GM18868 (cell line): ENCODE measurements around the gene PAK1.
"Not testable (repeated sequence)": the region's sequence is repeated elsewhere in the genome, so short reads cannot be mapped to it uniquely, and the experiment has no call there.

ENCODE experiments used
- ATAC-seq: cut with Tn5 transposase; IDR thresholded peaks from one replicate; pipeline ENCODE4 v1.9.1; 2021; ENCODE audit warnings: mild to moderate bottlenecking, moderate library complexity; ENCODE audit not compliant: unreplicated experiment

Gene PAK1

GRCh38 chr11:77316733-77317342 is 157.1 kb downstream of the PAK1 start:
- no peak for ATAC-seq

DNA sequence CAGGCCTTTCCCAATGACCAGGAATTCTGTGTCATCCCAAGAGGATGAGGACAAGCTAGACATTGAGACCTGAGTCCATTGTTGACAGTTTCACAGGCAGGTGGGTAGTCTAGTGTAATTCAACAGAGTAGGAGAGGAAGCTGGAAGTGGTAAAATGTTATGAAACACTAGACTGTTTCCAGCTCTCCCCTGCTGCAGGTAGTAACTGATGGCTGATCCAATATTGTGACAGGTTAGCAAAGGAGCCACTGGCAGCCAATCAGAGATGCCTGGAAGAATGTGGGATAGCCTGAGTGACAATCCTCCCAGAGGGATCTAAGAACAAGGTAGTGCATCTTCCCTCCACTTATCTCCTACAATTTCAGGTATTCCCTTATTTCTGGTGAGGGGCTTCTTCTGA is 161.8 kb downstream of the PAK1 start:
- no peak for ATAC-seq

DNA sequence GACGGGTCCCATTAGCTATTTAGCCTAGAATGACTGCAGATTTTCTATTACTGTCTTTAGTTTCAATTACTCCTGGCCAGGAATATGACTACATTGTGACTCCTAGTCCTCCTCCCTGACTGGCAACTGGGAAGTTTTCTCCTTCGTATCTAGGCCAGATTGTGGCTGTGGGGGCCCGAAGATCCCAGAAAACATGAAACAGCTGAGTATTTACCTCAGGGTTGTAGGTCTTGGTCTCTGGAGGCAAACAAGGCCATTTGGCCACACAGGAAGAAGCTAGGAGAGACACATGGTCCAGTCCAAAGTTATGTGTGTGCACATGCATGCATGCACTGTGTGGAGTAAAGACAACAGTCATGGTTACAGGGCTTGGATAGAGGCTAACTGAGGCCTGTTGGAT is 162.2 kb downstream of the PAK1 start:
- no peak for ATAC-seq

GRCh38 chr11:77310721-77311120 is 163.2 kb downstream of the PAK1 start:
- ATAC-seq, result no peak

DNA sequence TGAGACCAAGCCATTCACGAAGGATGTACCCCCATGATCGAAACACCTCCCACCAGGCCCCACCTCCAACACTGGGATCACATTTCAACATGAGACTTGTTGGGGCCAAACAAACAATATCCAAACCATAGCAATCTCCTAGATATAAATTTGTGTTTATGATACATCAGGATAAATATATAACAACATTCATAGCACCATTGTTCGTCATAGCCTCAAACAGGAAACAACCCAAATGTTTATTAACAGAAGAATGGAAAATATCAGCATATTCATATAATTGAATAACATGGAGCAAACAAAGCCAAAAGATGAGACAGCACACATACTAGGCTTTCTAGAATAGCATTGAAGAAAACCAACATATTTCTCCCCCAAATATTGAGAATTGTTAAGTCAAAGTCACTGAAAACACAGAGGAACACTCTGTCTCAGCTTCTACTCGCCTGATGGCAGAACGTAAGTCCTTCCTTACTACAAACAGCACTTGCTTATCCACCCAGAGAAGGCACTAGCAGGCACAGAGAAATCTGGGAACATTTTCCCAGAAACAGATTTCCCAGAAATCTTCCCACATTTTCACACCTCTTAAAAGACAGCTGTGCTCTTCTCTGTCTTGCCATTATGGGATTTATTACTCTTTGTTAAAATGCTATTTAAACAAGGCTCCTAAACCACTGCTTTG is 164.4 kb downstream of the PAK1 start:
- no peak for ATAC-seq

DNA sequence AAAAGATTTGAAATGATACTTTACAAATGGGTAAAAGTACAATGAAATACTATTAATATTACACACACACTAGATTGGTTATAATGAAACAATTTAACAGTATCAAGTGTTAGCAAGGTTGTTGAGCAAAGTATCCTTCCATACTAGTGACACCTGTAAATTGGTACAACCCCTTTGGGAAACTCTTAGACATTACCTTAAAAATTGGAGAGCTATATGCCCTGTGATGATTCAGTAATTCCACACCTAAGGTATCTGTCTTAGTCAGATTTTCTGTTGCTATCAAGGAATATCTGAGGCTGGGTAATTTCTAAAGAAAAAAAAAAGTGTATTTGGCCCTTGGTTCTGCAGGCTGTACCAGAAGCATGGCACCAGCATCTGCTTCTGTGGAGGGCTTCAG is 165.1 kb downstream of the PAK1 start:
- ATAC-seq, result no peak

DNA sequence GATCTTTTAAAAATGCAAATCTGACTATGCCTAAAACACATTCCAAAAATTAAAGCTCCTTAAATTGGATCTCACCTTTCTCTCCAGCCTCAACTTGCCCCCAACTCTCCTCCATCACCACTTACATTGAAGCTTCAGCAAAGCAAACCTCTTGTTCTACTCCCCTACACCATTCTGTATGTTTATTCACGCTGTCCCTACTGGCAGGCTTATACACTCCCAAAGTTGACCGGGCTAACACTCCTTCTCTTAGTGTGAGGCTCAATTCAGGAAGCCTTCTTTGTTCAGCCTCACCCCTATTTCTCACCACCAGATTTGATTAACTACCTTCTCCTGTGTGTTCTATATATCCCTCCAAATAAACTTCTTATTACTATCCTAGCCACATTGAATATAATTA is 170.6 kb downstream of the PAK1 start:
- ATAC-seq, result no peak

DNA sequence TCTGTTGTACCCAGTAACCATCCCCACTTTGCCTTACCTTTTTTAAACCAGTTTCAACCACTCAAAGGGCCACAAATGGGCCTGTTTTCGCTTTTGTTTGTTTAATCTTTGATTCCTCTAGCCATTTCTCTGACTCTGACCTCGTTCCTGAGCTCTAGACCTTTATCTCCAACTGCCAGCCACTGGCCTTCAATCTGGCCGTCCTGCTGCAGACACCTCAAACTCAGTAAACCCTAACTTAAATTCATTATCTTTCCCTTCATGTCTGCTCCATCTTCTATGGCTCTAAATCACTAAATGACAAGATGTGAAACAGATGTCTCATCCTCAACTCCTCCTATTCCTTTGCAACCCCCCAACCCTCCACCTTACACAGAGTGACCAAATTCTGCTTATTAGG is 171.1 kb downstream of the PAK1 start:
- no peak for ATAC-seq

- ATAC-seq, result no peak
These were observed 172.4 kb downstream of the PAK1 start, which contains the start of gene GDPD4 for GRCh38 chr11:77301510-77301909. GDPD4 (minus strand) TSS chr11:77301686; CDS start chr11:77285137, 16,549 bp downstream.

- no peak for ATAC-seq
These were observed 173.2 kb downstream of the PAK1 start for GRCh38 chr11:77300695-77301094.

DNA sequence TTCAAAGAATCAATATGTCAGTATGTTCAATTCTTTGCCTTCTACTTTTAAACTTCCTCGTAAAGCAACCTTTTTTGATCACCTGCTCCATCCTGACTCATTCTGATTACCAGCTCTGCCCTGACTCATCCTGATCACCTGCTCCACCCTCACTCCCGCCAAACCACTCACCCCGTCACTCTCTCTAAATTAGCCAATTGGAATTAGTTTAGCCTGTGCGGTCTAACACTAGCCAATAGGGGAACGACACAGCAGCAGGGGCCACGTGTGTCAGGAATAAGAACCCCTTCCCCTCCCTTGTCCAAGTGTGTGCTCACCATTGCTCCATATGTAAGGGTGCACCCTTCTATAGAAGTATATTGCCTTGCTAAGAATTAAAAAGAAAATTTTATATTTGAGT is 173.9 kb downstream of the PAK1 start:
- not testable (repeated sequence) for ATAC-seq

GRCh38 chr11:77299528-77299993 is 174.3 kb downstream of the PAK1 start:
- no peak for ATAC-seq

GRCh38 chr11:77294040-77294439 is 179.9 kb downstream of the PAK1 start:
- ATAC-seq, result no peak

GRCh38 chr11:77289737-77290136 is 184.2 kb downstream of the PAK1 start:
- ATAC-seq, result no peak

GRCh38 chr11:77287615-77288273 is 186.2 kb downstream of the PAK1 start:
- ATAC-seq, result no peak

DNA sequence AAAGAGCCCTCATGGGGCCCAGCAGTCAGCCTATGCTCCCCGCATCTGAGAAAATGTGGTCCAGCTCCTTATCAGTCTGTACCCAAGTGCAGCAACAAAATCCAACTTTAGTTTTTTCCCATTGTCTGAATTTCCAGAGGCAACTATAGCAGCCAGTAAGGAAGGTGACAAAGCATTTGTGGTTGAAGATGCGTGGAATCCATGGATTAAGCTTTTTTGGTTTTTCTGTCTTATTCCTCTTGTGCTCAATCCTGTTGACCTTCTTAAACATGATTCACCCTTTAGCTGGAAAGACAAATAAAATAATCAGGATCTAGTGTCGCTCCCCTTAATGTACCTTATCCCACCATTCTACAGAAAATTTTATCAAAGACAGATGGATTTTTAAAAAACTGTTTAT is 186.8 kb downstream of the PAK1 start:
- ATAC-seq, result no peak

DNA sequence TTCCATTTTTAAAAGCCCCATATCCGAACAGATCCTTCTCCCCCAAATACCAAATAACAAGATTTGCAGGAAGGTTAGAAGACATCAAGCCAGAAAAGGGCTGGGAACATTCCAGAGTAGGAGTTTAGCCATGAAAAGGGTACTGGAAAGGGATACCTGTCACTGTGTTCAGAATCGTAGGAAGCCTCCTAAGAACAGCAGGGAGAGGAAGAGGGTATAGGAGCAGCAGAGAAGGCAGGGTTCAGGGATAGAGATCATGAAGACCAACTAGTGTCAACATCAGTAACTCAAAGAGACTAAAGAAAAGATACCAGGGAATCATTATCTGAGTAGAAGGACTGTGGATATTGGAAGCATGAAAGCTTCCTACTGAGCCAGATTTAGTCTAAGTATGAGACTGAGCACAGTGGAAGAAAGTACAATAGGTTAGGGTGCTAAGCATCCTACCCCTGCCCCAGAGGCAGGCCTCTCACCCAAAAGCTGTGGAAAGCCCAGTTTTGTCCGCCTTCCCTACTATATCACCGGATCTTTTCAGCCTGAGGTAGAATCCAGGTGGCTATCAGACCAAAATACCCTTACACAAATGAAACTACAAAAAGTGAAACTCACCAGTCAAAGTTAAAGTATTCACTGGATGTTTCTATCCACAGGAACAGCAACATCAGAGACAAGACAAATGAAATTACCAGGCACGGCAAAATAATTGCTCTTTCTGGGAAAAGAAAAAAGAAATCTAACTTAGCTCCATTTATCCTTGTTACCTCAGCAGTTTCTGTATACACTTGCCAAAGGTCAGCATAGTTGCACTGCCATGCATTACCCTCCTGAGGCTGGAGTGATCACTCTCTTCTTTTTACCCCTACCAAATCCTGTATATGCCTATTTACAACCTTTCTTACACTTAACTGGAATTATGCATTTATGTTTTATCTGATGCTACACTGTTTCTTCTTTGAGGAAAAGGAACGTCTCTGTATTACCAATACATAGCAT is 189.1 kb downstream of the PAK1 start:
- ATAC-seq, result no peak

- no peak for ATAC-seq
These were observed 190.8 kb downstream of the PAK1 start for GRCh38 chr11:77283101-77283500.

DNA sequence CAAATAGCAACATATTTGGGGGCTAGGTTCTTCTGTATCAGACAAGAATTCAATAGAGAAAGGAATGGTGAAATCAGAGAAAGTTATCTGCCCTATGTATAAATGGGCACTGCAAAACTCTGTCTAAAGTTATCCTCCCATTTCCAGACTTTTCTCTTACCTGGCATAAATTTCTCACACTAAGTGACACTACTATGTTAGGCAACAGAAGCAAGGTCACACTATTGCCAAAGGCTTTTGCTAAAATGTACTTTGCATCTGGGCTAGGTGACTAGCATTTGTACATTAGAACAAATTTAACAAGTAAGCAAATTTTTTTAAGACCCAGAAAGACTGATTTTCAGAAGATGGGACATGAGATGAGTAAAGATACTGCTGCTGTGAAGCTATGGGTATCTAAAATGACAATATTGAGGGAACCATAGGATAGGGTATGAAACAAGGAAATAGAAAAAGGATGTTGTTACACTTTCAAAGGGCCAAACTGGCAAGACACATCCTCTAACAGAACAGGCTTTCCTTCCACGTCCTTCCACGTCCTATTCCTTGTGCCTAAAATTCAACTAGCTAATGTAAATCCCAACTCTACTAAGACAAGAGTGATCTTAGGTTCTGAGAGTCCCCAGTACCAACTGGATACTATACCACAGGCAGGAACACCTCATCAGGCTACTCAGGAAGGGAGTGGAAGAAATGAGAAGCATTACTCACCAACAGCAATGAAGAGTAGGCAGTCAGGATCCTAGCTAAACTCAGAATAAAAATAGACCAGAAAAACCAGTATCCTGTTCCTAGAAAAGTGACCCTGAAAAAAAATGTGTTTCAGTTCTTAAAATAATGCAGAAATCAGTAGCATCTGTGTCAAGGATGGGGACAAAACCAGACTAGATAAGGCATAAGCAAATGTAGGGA is 195.0 kb downstream of the PAK1 start:
- ATAC-seq, result no peak

GRCh38 chr11:77276271-77276670 is 197.6 kb downstream of the PAK1 start:
- no peak for ATAC-seq
